GM23338 (cell line): ENCODE data around the gene FEZF2. TPM values are rescaled to one million over a fixed set of nuclear protein-coding genes. Genes with fewer than 3 reads are reported as not detected.

Source experiments
- ATAC-seq: fragments of 200-7000 bp; cut with Tn5 transposase; 3 replicates; pipeline ENCODE4 v1.9.1; 2020
- DNase-seq: peaks from one replicate; pipeline ENCODE4 v3.0.0-alpha.2; 2015; ENCODE audit warnings: low spot score
- H2AFZ ChIP-seq: fragments of 200-600 bp; sonication (generic); 2 replicates; pipeline ENCODE4 v1.8.0; 2016; ENCODE audit warnings: antibody characterized with exemption, mild to moderate bottlenecking, moderate library complexity
- H3F3A ChIP-seq: fragments of 200-600 bp; sonication (generic); replicated peaks from 2 replicates; pipeline ENCODE4 v1.8.0; 2017; ENCODE audit warnings: antibody characterized with exemption, mixed run types, low read depth
- H3K27ac ChIP-seq: fragments of 200-600 bp; sonication (generic); 2 replicates; pipeline ENCODE4 v1.6.1; 2016; ENCODE audit warnings: low read depth
- H3K27me3 ChIP-seq: fragments of 200-600 bp; sonication (generic); 2 replicates; pipeline ENCODE4 v1.8.0; 2016; ENCODE audit warnings: mild to moderate bottlenecking, mixed run types, moderate library complexity; ENCODE audit not compliant: insufficient read depth
- H3K36me3 ChIP-seq: fragments of 200-600 bp; sonication (generic); 2 replicates; pipeline ENCODE4 v1.8.0; 2016; ENCODE audit warnings: mild to moderate bottlenecking; ENCODE audit not compliant: insufficient read depth
- H3K4me1 ChIP-seq: fragments of 200-600 bp; sonication (generic); 2 replicates; pipeline ENCODE4 v1.8.0; 2016; ENCODE audit warnings: mild to moderate bottlenecking, moderate library complexity; ENCODE audit not compliant: insufficient read depth
- H3K4me2 ChIP-seq: fragments of 200-600 bp; sonication (generic); 2 replicates; pipeline ENCODE4 v1.7.1; 2017; ENCODE audit warnings: mixed run types
- H3K4me3 ChIP-seq: fragments of 200-600 bp; sonication (generic); 2 replicates; pipeline ENCODE4 v1.6.1; 2016; ENCODE audit warnings: mixed run types
- H3K79me2 ChIP-seq: fragments of 200-600 bp; sonication (generic); replicated peaks from 2 replicates; pipeline ENCODE4 v1.8.0; 2017; ENCODE audit warnings: mild to moderate bottlenecking; ENCODE audit not compliant: insufficient read depth
- H3K9me2 ChIP-seq: fragments of 200-600 bp; sonication (generic); 2 replicates; pipeline ENCODE4 v1.8.0; 2017; ENCODE audit not compliant: insufficient read depth
- H4K20me1 ChIP-seq: fragments of 200-600 bp; sonication (generic); replicated peaks from 2 replicates; pipeline ENCODE4 v1.8.0; 2017; ENCODE audit warnings: mild to moderate bottlenecking; ENCODE audit not compliant: insufficient read depth
- H3K27ac Mint-ChIP-seq: 2 replicates; pipeline ENCODE4 v1.8.0; 2020; ENCODE audit warnings: inconsistent platforms, mild to moderate bottlenecking, moderate library complexity, mixed read lengths
- H3K27me3 Mint-ChIP-seq: 3 replicates; pipeline ENCODE4 v1.8.0; 2022; ENCODE audit warnings: low read depth, mild to moderate bottlenecking, moderate library complexity, mixed read lengths, inconsistent platforms; ENCODE audit not compliant: insufficient read depth, poor library complexity
- H3K36me3 Mint-ChIP-seq: 3 replicates; pipeline ENCODE4 v1.8.0; 2021; ENCODE audit warnings: low read depth, mild to moderate bottlenecking, inconsistent platforms, moderate library complexity, mixed read lengths
- H3K4me1 Mint-ChIP-seq: 3 replicates; pipeline ENCODE4 v1.8.0; 2020; ENCODE audit warnings: mild to moderate bottlenecking, inconsistent platforms, mixed read lengths
- H3K4me3 Mint-ChIP-seq: 3 replicates; pipeline ENCODE4 v1.8.0; 2021; ENCODE audit warnings: moderate library complexity, mild to moderate bottlenecking, inconsistent platforms, mixed read lengths
- H3K9me3 Mint-ChIP-seq: 3 replicates; pipeline ENCODE4 v1.8.0; 2020; ENCODE audit warnings: moderate library complexity, mild to moderate bottlenecking, inconsistent platforms, mixed read lengths
- CTCF ChIP-seq, 2 experiments: fragments of 200-600 bp in 1 of 2; sonication (generic) in 1 of 2; conservative IDR thresholded peaks; 2 replicates each; pipeline versions ENCODE4 v1.5.1 to v1.6.1; 2016 to 2017; ENCODE audit warnings: antibody characterized with exemption in 2 of 2, low read depth in 2 of 2, mild to moderate bottlenecking in 2 of 2, moderate library complexity in 1 of 2
- EZH2 ChIP-seq: fragments of 200-600 bp; sonication (generic); IDR thresholded peaks from one replicate; pipeline ENCODE4 v1.8.0; 2017; ENCODE audit warnings: antibody characterized with exemption, mild to moderate bottlenecking, low read depth; ENCODE audit not compliant: unreplicated experiment
- EZH2phosphoT487 ChIP-seq: fragments of 200-600 bp; sonication (generic); IDR thresholded peaks from one replicate; pipeline ENCODE4 v1.8.1; 2018; ENCODE audit warnings: antibody characterized with exemption; ENCODE audit not compliant: unreplicated experiment
- JUNB ChIP-seq: IDR thresholded peaks from one replicate; pipeline ENCODE4 v1.6.1; 2016; ENCODE audit warnings: antibody characterized with exemption; ENCODE audit not compliant: unreplicated experiment
- NANOG ChIP-seq: IDR thresholded peaks from 2 replicates; pipeline ENCODE4 v1.6.1; 2016; ENCODE audit warnings: antibody characterized with exemption, borderline replicate concordance
- POLR2AphosphoS5 ChIP-seq: IDR thresholded peaks from 2 replicates; pipeline ENCODE4 v1.6.1; 2016; ENCODE audit warnings: antibody characterized with exemption, low read depth
- STAT1 ChIP-seq: IDR thresholded peaks from one replicate; pipeline ENCODE4 v1.6.1; 2016; ENCODE audit warnings: antibody characterized with exemption; ENCODE audit not compliant: unreplicated experiment
- ZNF114 ChIP-seq: fragments of 250-450 bp; sonication (Bioruptor Pico); IDR thresholded peaks from 2 replicates; pipeline ENCODE4 v1.5.0; 2020; ENCODE audit warnings: mild to moderate bottlenecking, moderate library complexity
- ZNF331 ChIP-seq: fragments of 250-450 bp; sonication (Bioruptor Pico); IDR thresholded peaks from 2 replicates; pipeline ENCODE4 v1.5.0; 2020; ENCODE audit warnings: low read depth, mild to moderate bottlenecking, moderate library complexity
- polyA plus RNA-seq: library from polyadenylated mRNA; unstranded; fragments of >200 nt; fragmentation: Nextera tagmentation; extraction: Ambion mirVana; gene quantifications from 2 replicates; pipeline ENCODE4 v1.2.1, GENCODE V29; 2016
- total RNA-seq: library from RNA; depleted of rRNA; stranded (reverse); fragments of >200 nt; shearing (Covaris generic); gene quantifications from 2 replicates; pipeline ENCODE4 v1.2.3, GENCODE V29; 2014
- TF ChIP-seq, protein P1 (sequence below): fragments of 250-450 bp; sonication (Bioruptor Pico); IDR thresholded peaks from 2 replicates; pipeline ENCODE4 v1.5.0; 2020; ENCODE audit warnings: mild to moderate bottlenecking, moderate library complexity
- TF ChIP-seq, protein P2 (sequence below): IDR thresholded peaks from one replicate; pipeline ENCODE4 v1.6.1; 2018; ENCODE audit warnings: antibody characterized with exemption; ENCODE audit not compliant: unreplicated experiment

FEZF2 gene
- total and polyA plus RNA-seq, 2 experiments from 2014 or later = not detected

DNA sequence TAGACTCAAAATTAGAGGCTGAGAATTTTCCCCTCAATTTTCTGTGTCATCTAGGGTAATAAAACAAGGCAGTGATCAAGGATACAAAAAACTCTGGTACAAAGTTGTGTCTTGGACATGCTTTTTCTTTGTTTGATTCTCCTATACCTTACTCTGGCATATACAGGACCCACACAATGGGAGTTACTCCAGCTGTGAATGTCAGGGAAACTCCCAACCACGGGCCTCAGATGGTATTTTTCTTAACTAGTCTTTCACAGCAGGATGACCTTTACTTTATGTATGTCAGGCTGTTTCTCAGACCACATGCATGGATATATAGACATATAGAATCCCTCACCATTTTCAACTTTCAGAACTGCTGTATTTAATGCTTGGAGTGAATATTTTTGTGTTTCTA lies 41.3 kb downstream of the FEZF2 start (continued):
- TF ChIP-seq, protein P1, sequence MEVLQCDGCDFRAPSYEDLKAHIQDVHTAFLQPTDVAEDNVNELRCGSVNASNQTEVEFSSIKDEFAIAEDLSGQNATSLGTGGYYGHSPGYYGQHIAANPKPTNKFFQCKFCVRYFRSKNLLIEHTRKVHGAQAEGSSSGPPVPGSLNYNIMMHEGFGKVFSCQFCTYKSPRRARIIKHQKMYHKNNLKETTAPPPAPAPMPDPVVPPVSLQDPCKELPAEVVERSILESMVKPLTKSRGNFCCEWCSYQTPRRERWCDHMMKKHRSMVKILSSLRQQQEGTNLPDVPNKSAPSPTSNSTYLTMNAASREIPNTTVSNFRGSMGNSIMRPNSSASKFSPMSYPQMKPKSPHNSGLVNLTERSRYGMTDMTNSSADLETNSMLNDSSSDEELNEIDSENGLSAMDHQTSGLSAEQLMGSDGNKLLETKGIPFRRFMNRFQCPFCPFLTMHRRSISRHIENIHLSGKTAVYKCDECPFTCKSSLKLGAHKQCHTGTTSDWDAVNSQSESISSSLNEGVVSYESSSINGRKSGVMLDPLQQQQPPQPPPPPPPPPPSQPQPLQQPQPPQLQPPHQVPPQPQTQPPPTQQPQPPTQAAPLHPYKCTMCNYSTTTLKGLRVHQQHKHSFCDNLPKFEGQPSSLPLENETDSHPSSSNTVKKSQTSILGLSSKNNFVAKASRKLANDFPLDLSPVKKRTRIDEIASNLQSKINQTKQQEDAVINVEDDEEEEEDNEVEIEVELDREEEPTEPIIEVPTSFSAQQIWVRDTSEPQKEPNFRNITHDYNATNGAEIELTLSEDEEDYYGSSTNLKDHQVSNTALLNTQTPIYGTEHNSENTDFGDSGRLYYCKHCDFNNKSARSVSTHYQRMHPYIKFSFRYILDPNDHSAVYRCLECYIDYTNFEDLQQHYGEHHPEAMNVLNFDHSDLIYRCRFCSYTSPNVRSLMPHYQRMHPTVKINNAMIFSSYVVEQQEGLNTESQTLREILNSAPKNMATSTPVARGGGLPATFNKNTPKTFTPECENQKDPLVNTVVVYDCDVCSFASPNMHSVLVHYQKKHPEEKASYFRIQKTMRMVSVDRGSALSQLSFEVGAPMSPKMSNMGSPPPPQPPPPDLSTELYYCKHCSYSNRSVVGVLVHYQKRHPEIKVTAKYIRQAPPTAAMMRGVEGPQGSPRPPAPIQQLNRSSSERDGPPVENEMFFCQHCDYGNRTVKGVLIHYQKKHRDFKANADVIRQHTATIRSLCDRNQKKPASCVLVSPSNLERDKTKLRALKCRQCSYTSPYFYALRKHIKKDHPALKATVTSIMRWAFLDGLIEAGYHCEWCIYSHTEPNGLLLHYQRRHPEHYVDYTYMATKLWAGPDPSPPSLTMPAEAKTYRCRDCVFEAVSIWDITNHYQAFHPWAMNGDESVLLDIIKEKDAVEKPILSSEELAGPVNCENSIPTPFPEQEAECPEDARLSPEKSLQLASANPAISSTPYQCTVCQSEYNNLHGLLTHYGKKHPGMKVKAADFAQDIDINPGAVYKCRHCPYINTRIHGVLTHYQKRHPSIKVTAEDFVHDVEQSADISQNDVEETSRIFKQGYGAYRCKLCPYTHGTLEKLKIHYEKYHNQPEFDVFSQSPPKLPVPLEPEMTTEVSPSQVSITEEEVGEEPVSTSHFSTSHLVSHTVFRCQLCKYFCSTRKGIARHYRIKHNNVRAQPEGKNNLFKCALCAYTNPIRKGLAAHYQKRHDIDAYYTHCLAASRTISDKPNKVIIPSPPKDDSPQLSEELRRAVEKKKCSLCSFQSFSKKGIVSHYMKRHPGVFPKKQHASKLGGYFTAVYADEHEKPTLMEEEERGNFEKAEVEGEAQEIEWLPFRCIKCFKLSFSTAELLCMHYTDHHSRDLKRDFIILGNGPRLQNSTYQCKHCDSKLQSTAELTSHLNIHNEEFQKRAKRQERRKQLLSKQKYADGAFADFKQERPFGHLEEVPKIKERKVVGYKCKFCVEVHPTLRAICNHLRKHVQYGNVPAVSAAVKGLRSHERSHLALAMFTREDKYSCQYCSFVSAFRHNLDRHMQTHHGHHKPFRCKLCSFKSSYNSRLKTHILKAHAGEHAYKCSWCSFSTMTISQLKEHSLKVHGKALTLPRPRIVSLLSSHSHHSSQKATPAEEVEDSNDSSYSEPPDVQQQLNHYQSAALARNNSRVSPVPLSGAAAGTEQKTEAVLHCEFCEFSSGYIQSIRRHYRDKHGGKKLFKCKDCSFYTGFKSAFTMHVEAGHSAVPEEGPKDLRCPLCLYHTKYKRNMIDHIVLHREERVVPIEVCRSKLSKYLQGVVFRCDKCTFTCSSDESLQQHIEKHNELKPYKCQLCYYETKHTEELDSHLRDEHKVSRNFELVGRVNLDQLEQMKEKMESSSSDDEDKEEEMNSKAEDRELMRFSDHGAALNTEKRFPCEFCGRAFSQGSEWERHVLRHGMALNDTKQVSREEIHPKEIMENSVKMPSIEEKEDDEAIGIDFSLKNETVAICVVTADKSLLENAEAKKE = no peak
- TF ChIP-seq ZNF331 (CRISPR knock-in tag) (no peak), POLR2AphosphoS5 (no peak), EZH2 (no peak), NANOG (no peak), ZNF114 (CRISPR knock-in tag) (no peak), STAT1 (no peak), JUNB (no peak)

GRCh38 chr3:62329971-62330370 lies 43.4 kb downstream of the FEZF2 start:
- Histone ChIP-seq H3K27me3 (no peaks in the 10 kb centered on the region), H3K79me2 (no peaks in the 10 kb centered on the region), H3K4me1 (peaks cover 15% of the 10 kb centered on the region), H3K9me2 (no peaks in the 10 kb centered on the region), H3K36me3 (no peaks in the 10 kb centered on the region), H4K20me1 (no peaks in the 10 kb centered on the region), H3K4me2 (no peak overlapping the region), H3F3A (no peaks in the 10 kb centered on the region), H3K27ac (no peak overlapping the region), H2AFZ (no peak overlapping the region), H3K4me3 (no peak overlapping the region)
- DNase-seq (no peak), ATAC-seq (no peak)
- no peaks in the 10 kb centered on the region for H3K27me3 Mint-ChIP-seq
- no peak for TF ChIP-seq EZH2
- TF ChIP-seq CTCF (conservative IDR thresholded peaks at IDR 0.05; ENCODE audit: low read depth in 2 of 2) = no peak
- TF ChIP-seq, protein P2, sequence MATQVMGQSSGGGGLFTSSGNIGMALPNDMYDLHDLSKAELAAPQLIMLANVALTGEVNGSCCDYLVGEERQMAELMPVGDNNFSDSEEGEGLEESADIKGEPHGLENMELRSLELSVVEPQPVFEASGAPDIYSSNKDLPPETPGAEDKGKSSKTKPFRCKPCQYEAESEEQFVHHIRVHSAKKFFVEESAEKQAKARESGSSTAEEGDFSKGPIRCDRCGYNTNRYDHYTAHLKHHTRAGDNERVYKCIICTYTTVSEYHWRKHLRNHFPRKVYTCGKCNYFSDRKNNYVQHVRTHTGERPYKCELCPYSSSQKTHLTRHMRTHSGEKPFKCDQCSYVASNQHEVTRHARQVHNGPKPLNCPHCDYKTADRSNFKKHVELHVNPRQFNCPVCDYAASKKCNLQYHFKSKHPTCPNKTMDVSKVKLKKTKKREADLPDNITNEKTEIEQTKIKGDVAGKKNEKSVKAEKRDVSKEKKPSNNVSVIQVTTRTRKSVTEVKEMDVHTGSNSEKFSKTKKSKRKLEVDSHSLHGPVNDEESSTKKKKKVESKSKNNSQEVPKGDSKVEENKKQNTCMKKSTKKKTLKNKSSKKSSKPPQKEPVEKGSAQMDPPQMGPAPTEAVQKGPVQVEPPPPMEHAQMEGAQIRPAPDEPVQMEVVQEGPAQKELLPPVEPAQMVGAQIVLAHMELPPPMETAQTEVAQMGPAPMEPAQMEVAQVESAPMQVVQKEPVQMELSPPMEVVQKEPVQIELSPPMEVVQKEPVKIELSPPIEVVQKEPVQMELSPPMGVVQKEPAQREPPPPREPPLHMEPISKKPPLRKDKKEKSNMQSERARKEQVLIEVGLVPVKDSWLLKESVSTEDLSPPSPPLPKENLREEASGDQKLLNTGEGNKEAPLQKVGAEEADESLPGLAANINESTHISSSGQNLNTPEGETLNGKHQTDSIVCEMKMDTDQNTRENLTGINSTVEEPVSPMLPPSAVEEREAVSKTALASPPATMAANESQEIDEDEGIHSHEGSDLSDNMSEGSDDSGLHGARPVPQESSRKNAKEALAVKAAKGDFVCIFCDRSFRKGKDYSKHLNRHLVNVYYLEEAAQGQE = no peak
- no peak for TF ChIP-seq EZH2phosphoT487
- no peak for TF ChIP-seq ZNF114 (CRISPR knock-in tag)
- H3K4me1 Mint-ChIP-seq = peaks cover 8% of the 10 kb centered on the region
- no peak overlapping the region for H3K4me3 Mint-ChIP-seq
- H3K27ac Mint-ChIP-seq = no peak overlapping the region
- H3K9me3 Mint-ChIP-seq = no peaks in the 10 kb centered on the region
- H3K36me3 Mint-ChIP-seq = no peaks in the 10 kb centered on the region
